OCI-LY7 (cell line): Measurements from ENCODE around the gene CARTPT. TPM values are rescaled to one million over a fixed set of nuclear protein-coding genes. Genes with fewer than 3 reads are reported as not detected.

Experiments
- BruUV-seq: library from RNA; stranded (reverse); fragments of 400-500 nt; replicated peaks from 2 replicates; lab custom pipeline; 2021; lab: Mats Ljungman, UMichigan
- CTCF ChIA-PET: fragments of 300-600 bp; sonication (Branson Sonifier 250); formaldehyde crosslinking; loops from one replicate; lab custom pipeline; 2022; ENCODE audit warnings: antibody characterized with exemption; ENCODE audit not compliant: unreplicated experiment; lab: Charles Lee
- POLR2A ChIA-PET: fragments of 300-600 bp; sonication (Branson Sonifier 250); formaldehyde crosslinking; loops from one replicate; lab custom pipeline; 2022; ENCODE audit warnings: antibody characterized with exemption; lab: Charles Lee
- DNase-seq: peaks from one replicate; pipeline ENCODE4 v3.0.0-alpha.2; 2015; ENCODE audit warnings: low spot score
- H2AFZ ChIP-seq: fragments of 200-600 bp; sonication (generic), shearing (Covaris generic); 2 replicates; pipeline ENCODE4 v1.6.1; 2014; ENCODE audit warnings: mild to moderate bottlenecking, antibody characterized with exemption, low read length, moderate library complexity
- H3K27ac ChIP-seq: fragments of 200-600 bp; sonication (generic); 2 replicates; pipeline ENCODE4 v1.5.1; 2014; ENCODE audit warnings: mixed run types, low read depth, mild to moderate bottlenecking, moderate library complexity, low read length, inconsistent platforms; ENCODE audit not compliant: poor library complexity, severe bottlenecking
- H3K36me3 ChIP-seq: fragments of 200-600 bp; sonication (generic); 2 replicates; pipeline ENCODE4 v1.6.1; 2014; ENCODE audit warnings: mild to moderate bottlenecking, antibody characterized with exemption, low read length, moderate library complexity, mixed read lengths; ENCODE audit not compliant: insufficient read depth
- H3K4me1 ChIP-seq: fragments of 200-600 bp; sonication (generic); 2 replicates; pipeline ENCODE4 v1.5.1; 2014; ENCODE audit warnings: mild to moderate bottlenecking, low read length; ENCODE audit not compliant: insufficient read depth, poor library complexity, severe bottlenecking
- H3K4me2 ChIP-seq: fragments of 200-600 bp; sonication (generic); 2 replicates; pipeline ENCODE4 v1.6.1; 2014; ENCODE audit warnings: mild to moderate bottlenecking, low read length
- H3K4me3 ChIP-seq: fragments of 200-600 bp; sonication (generic); 2 replicates; pipeline ENCODE4 v1.5.1; 2014; ENCODE audit warnings: mild to moderate bottlenecking, low read depth, low read length; ENCODE audit not compliant: poor library complexity, severe bottlenecking
- H3K79me2 ChIP-seq: fragments of 200-600 bp; sonication (generic); 2 replicates; pipeline ENCODE4 v1.6.1; 2016; ENCODE audit warnings: low read depth, mild to moderate bottlenecking, low read length, moderate library complexity, mixed read lengths; ENCODE audit not compliant: insufficient read depth
- H3K9me2 ChIP-seq: fragments of 200-600 bp; sonication (generic); 2 replicates; pipeline ENCODE4 v1.6.1; 2016; ENCODE audit warnings: mild to moderate bottlenecking, low read length, mixed read lengths; ENCODE audit not compliant: insufficient read depth
- H3K9me3 ChIP-seq: fragments of 200-600 bp; sonication (generic); 2 replicates; pipeline ENCODE4 v1.6.1; 2014; ENCODE audit warnings: mild to moderate bottlenecking, mixed run types, low read length, mixed read lengths
- H4K20me1 ChIP-seq: fragments of 200-600 bp; sonication (generic); 2 replicates; pipeline ENCODE4 v1.6.1; 2014; ENCODE audit warnings: mild to moderate bottlenecking, antibody characterized with exemption, low read length, moderate library complexity, mixed read lengths; ENCODE audit not compliant: insufficient read depth
- EZH2phosphoT487 ChIP-seq: fragments of 200-600 bp; sonication (generic); IDR thresholded peaks from 2 replicates; pipeline ENCODE4 v1.6.1; 2018; ENCODE audit warnings: low read depth, borderline replicate concordance, mild to moderate bottlenecking, mixed run types, antibody characterized with exemption, low read length, moderate library complexity, mixed read lengths
- intact Hi-C: fragments of 100-400 bp; cut with micrococcal nuclease; formaldehyde crosslinking; loops from one replicate; pipeline ENCODE4 v1.10.0; 2022; ENCODE audit not compliant: unreplicated experiment
- total RNA-seq, 2 experiments: library from RNA; depleted of rRNA in 1 of 2; stranded (reverse); fragments of >200 nt in 1 of 2; shearing (Covaris generic) in 1 of 2; gene quantifications; 2 replicates each; pipeline ENCODE4 v1.2.3, GENCODE V29; 2014 to 2022
- TF ChIP-seq, protein P1 (sequence below): fragments of 200-600 bp; sonication (generic); conservative IDR thresholded peaks from 2 replicates; pipeline ENCODE4 v1.5.1; 2014; ENCODE audit warnings: mild to moderate bottlenecking, antibody characterized with exemption, low read length, moderate library complexity, mixed read lengths

CARTPT gene
- total RNA-seq, 2 experiments from 2014 or later, result not detected

DNA sequence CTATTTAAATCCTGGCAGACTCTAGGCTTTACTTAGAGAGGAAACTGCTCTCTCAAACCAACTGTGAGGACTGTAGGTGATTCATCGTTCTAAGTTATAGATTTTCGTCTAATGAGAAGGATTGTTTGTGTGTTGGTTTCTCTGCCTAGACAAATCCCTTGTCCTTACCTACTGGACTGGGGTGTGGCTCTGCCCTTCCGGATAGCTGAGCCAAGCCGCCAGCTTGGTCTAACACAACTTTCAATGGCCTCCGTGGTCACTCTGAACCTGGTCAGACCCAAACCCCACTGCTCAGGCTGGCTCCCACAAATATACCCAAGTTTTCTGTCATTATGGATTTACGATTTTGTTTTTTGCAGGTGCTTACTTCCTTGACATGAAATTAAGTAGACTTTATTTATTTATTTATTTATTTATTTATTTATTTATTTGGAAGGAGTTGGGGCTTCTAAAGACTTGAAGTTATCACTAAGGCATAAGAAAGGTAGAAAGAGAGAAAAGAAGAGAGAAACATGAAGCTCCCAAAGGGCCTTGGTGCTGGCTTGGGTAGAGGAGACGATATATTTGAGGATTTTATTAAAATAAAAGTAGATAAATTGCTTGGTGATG, 19.0 kb downstream of the CARTPT start:
- Histone ChIP-seq H3K27ac (no peak overlapping the region), H3K9me3 (no peaks in the 10 kb centered on the region), H4K20me1 (no peaks in the 10 kb centered on the region), H3K79me2 (no peaks in the 10 kb centered on the region), H3K9me2 (no peaks in the 10 kb centered on the region), H3K4me1 (no peaks in the 10 kb centered on the region), H3K36me3 (no peaks in the 10 kb centered on the region), H3K4me3 (no peak overlapping the region), H3K4me2 (no peak overlapping the region), H2AFZ (no peak overlapping the region)
- TF ChIP-seq, protein P1, sequence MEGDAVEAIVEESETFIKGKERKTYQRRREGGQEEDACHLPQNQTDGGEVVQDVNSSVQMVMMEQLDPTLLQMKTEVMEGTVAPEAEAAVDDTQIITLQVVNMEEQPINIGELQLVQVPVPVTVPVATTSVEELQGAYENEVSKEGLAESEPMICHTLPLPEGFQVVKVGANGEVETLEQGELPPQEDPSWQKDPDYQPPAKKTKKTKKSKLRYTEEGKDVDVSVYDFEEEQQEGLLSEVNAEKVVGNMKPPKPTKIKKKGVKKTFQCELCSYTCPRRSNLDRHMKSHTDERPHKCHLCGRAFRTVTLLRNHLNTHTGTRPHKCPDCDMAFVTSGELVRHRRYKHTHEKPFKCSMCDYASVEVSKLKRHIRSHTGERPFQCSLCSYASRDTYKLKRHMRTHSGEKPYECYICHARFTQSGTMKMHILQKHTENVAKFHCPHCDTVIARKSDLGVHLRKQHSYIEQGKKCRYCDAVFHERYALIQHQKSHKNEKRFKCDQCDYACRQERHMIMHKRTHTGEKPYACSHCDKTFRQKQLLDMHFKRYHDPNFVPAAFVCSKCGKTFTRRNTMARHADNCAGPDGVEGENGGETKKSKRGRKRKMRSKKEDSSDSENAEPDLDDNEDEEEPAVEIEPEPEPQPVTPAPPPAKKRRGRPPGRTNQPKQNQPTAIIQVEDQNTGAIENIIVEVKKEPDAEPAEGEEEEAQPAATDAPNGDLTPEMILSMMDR, result no peak
- TF ChIP-seq EZH2phosphoT487, result no peak
- DNase-seq, result no peak
- intact Hi-C loops, result no loop called here
- ChIA-PET CTCF (no interaction called here), POLR2A (interaction anchor here (0.6 kb wide), 1 partner anchor 278 kb away, joined by 3 read pairs; no protein-coding TSS in a partner anchor)
- no TSS peak for BruUV-seq

DNA sequence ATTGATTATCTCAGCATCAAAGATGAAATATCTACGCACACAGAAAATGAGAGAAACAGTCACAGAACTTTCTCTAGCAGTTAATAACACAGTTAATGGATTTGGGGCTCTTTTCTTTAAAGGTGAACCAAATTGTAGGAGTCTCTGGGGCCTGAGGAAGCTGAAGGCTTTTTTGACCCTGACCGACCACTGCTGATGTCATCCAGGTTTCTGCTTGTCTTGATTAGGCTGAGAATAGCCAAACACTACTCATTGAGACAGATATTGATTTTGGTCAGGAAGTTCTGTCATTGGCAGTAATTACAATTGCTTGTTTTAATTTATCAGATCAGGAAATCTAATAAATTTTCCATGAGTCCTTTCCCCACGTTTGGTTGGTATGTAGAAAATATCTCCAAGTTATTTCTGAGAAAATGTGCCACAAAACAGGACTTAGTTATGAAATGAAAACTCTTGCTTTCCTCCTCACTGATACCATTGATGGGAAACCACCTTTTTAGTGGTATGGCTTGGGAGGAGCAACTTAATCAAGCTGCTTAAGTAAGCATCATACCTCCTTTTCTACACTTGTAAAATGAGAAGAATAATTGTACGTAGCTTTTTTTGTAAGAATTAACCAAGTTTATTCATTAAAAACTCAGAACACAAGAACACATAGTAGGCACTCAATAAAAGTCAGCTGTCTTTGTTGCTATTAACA, 19.7 kb downstream of the CARTPT start:
- no peak for DNase-seq
- H2AFZ ChIP-seq, result no peak overlapping the region
- H4K20me1 ChIP-seq, result no peaks in the 10 kb centered on the region
- intact Hi-C loops, result no loop called here
- no peak for TF ChIP-seq EZH2phosphoT487
- TF ChIP-seq, protein P1, result no peak
- no peaks in the 10 kb centered on the region for H3K79me2 ChIP-seq
- BruUV-seq, result no TSS peak
- H3K36me3 ChIP-seq, result no peaks in the 10 kb centered on the region
- POLR2A ChIA-PET, result no interaction called here
- H3K4me3 ChIP-seq, result no peak overlapping the region
- no peaks in the 10 kb centered on the region for H3K9me2 ChIP-seq
- CTCF ChIA-PET, result no interaction called here
- no peak overlapping the region for H3K27ac ChIP-seq
- no peak overlapping the region for H3K4me2 ChIP-seq
- H3K9me3 ChIP-seq, result no peaks in the 10 kb centered on the region
- H3K4me1 ChIP-seq, result no peaks in the 10 kb centered on the region
